ENCODE results near the gene ETV3.

The ETV3 gene

DNA sequence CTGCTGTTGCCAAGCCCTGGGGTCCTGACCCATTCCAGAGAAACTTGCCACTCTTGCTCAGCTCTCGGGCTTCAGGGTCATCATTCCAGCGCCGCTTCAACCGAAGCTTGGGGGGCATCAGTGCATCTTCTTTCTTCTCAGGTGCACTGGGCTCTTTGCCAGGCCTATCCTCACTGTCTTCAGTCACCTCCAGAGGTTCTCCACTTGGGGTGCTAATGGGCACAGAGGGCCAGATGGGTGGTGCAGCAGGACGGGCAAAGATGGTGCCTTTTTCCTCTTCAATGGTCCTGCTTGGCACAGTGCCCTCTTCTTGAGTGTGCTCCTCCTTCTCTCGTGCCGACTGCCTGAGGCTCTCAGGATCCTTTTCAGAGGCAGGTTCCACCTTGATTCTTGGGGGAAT lies 13.3 kb downstream of the ETV3 start:
- Histone ChIP-seq H3K36me3 (ENCODE audit: control insufficient read depth in 1 of 2, insufficient read depth in 2 of 2, low read depth in 1 of 2, low read length in 2 of 2) (peaks cover 28 to 87% of the 10 kb centered on the region in 2 experiments), H4K8ac (ENCODE audit: low read length) (no peak overlapping the region), H2AK5ac (ENCODE audit: low read length, severe bottlenecking) (no peak overlapping the region), H3K27ac (ENCODE audit: low read length, poor library complexity, severe bottlenecking) (no peak overlapping the region), H3K23ac (ENCODE audit: low read length in 2 of 2) (no peak overlapping the region), H2BK12ac (ENCODE audit: low read length in 2 of 2) (no peak overlapping the region), H2AFZ (ENCODE audit: low read depth, low read length) (no peak overlapping the region), H2BK5ac (ENCODE audit: low read depth, low read length, poor library complexity, severe bottlenecking) (no peak overlapping the region), H3K9me3 (ENCODE audit: control insufficient read depth, low read length) (no peaks in the 10 kb centered on the region), H3K27me3 (ENCODE audit: control insufficient read depth in 1 of 2, insufficient read depth in 1 of 2, low read length in 2 of 2) (no peaks in the 10 kb centered on the region), H2BK120ac (ENCODE audit: low read depth, low read length) (no peak overlapping the region), H4K91ac (ENCODE audit: low read length) (no peak overlapping the region), H3K4me1 (ENCODE audit: control insufficient read depth, insufficient read depth, low read depth, low read length) (peaks cover 2% of the 10 kb centered on the region), H3K9ac (ENCODE audit: low read length) (no peak overlapping the region), H3K4me2 (ENCODE audit: low read length, poor library complexity, severe bottlenecking) (no peak overlapping the region), H3K4me3 (ENCODE audit: insufficient read depth in 1 of 2, low read depth in 1 of 2, low read length in 2 of 2) (no peak overlapping the region), H3K18ac (ENCODE audit: low read depth in 1 of 2, low read length in 2 of 2) (no peak overlapping the region), H3K79me1 (replicated peaks; ENCODE audit: low read length, poor library complexity, severe bottlenecking) (peaks cover 37% of the 10 kb centered on the region), H3K4ac (ENCODE audit: low read depth in 1 of 2, low read length in 2 of 2) (no peak overlapping the region), H2BK15ac (ENCODE audit: low read depth, poor library complexity, severe bottlenecking) (no peak overlapping the region), H3K14ac (ENCODE audit: low read length in 2 of 2) (no peak overlapping the region)
- no peak for DNase-seq
- WGBS, result 95% methylated on average over 7 of the region's 7 CpGs

DNA sequence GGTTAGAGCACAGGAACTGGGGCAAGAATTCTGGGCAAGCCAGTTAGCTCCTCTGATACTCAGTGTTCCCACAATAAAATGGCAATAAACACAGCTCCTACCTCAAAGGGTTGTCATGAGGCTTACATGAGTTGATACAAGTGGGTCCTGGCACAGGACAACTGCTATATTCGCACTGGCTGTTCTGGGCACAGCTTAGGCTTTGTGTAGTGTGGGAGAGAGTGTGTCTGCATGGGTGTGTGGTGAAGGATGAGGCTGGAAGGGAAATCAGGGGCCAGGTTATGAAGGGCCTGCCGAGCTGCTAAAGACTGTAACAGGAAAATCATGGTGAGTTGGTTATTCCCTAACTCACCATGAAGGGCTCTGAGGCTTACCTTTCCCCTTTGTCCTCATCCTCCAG lies 18.7 kb downstream of the ETV3 start:
- no peak for DNase-seq
- Histone ChIP-seq H3K9ac (ENCODE audit: low read length) (no peak overlapping the region), H3K27me3 (ENCODE audit: control insufficient read depth in 1 of 2, insufficient read depth in 1 of 2, low read length in 2 of 2) (peaks cover 10 to 12% of the 10 kb centered on the region in 2 experiments), H3K79me1 (replicated peaks; ENCODE audit: low read length, poor library complexity, severe bottlenecking) (peaks cover 13% of the 10 kb centered on the region), H2BK5ac (ENCODE audit: low read depth, low read length, poor library complexity, severe bottlenecking) (no peak overlapping the region), H2BK15ac (ENCODE audit: low read depth, poor library complexity, severe bottlenecking) (no peak overlapping the region), H3K4me2 (ENCODE audit: low read length, poor library complexity, severe bottlenecking) (no peak overlapping the region), H4K91ac (ENCODE audit: low read length) (no peak overlapping the region), H3K18ac (ENCODE audit: low read depth in 1 of 2, low read length in 2 of 2) (no peak overlapping the region), H3K23ac (ENCODE audit: low read length in 2 of 2) (no peak overlapping the region), H2AFZ (ENCODE audit: low read depth, low read length) (no peak overlapping the region), H2AK5ac (ENCODE audit: low read length, severe bottlenecking) (no peak overlapping the region), H3K9me3 (ENCODE audit: control insufficient read depth, low read length) (no peaks in the 10 kb centered on the region), H2BK12ac (ENCODE audit: low read length in 2 of 2) (no peak overlapping the region), H2BK120ac (ENCODE audit: low read depth, low read length) (no peak overlapping the region), H3K4ac (ENCODE audit: low read depth in 1 of 2, low read length in 2 of 2) (no peak overlapping the region), H3K36me3 (ENCODE audit: control insufficient read depth in 1 of 2, insufficient read depth in 2 of 2, low read depth in 1 of 2, low read length in 2 of 2) (peaks cover 7 to 39% of the 10 kb centered on the region in 2 experiments), H3K27ac (ENCODE audit: low read length, poor library complexity, severe bottlenecking) (no peak overlapping the region), H3K14ac (ENCODE audit: low read length in 2 of 2) (no peak overlapping the region), H3K4me3 (ENCODE audit: insufficient read depth in 1 of 2, low read depth in 1 of 2, low read length in 2 of 2) (no peak overlapping the region), H3K4me1 (ENCODE audit: control insufficient read depth, insufficient read depth, low read depth, low read length) (no peaks in the 10 kb centered on the region), H4K8ac (ENCODE audit: low read length) (peak overlapping the region; percentile 25)
- 88% methylated on average over 2 of the region's 2 CpGs for WGBS

GRCh38 chr1:157119008-157119407 lies 19.2 kb downstream of the ETV3 start:
- WGBS, result 92% methylated on average over 9 of the region's 9 CpGs
- H4K8ac ChIP-seq (ENCODE audit: low read length), result no peak overlapping the region
- no peak overlapping the region for H2BK5ac ChIP-seq (ENCODE audit: low read depth, low read length, poor library complexity, severe bottlenecking)
- peaks cover 13% of the 10 kb centered on the region for H3K79me1 ChIP-seq (replicated peaks; ENCODE audit: low read length, poor library complexity, severe bottlenecking)
- H3K36me3 ChIP-seq (ENCODE audit: control insufficient read depth in 1 of 2, insufficient read depth in 2 of 2, low read depth in 1 of 2, low read length in 2 of 2), result peaks cover 7 to 34% of the 10 kb centered on the region in 2 experiments
- no peak overlapping the region for H3K4ac ChIP-seq (ENCODE audit: low read depth in 1 of 2, low read length in 2 of 2)
- no peak overlapping the region for H4K91ac ChIP-seq (ENCODE audit: low read length)
- no peak for DNase-seq
- H3K27ac ChIP-seq (ENCODE audit: low read length, poor library complexity, severe bottlenecking), result no peak overlapping the region
- no peak overlapping the region for H3K4me3 ChIP-seq (ENCODE audit: insufficient read depth in 1 of 2, low read depth in 1 of 2, low read length in 2 of 2)
- no peak overlapping the region for H3K18ac ChIP-seq (ENCODE audit: low read depth in 1 of 2, low read length in 2 of 2)
- no peak overlapping the region for H2AFZ ChIP-seq (ENCODE audit: low read depth, low read length)
- H2AK5ac ChIP-seq (ENCODE audit: low read length, severe bottlenecking), result no peak overlapping the region
- no peak overlapping the region for H3K14ac ChIP-seq (ENCODE audit: low read length in 2 of 2)
- H3K23ac ChIP-seq (ENCODE audit: low read length in 2 of 2), result no peak overlapping the region
- H2BK15ac ChIP-seq (ENCODE audit: low read depth, poor library complexity, severe bottlenecking), result no peak overlapping the region
- no peak overlapping the region for H3K9ac ChIP-seq (ENCODE audit: low read length)
- no peaks in the 10 kb centered on the region for H3K9me3 ChIP-seq (ENCODE audit: control insufficient read depth, low read length)
- peaks cover 12 to 17% of the 10 kb centered on the region in 2 experiments for H3K27me3 ChIP-seq (ENCODE audit: control insufficient read depth in 1 of 2, insufficient read depth in 1 of 2, low read length in 2 of 2)
- no peak overlapping the region for H3K4me2 ChIP-seq (ENCODE audit: low read length, poor library complexity, severe bottlenecking)
- H2BK12ac ChIP-seq (ENCODE audit: low read length in 2 of 2), result no peak overlapping the region
- no peak overlapping the region for H2BK120ac ChIP-seq (ENCODE audit: low read depth, low read length)
- H3K4me1 ChIP-seq (ENCODE audit: control insufficient read depth, insufficient read depth, low read depth, low read length), result no peaks in the 10 kb centered on the region

GRCh38 chr1:157117527-157118057 lies 20.6 kb downstream of the ETV3 start:
- no peak overlapping the region for H3K4me3 ChIP-seq (ENCODE audit: insufficient read depth in 1 of 2, low read depth in 1 of 2, low read length in 2 of 2)

More at GRCh38 chr1:157117527-157118057, 20.6 kb downstream of the ETV3 start:
- no peak overlapping the region for H3K9ac ChIP-seq (ENCODE audit: low read length)
- H3K27me3 ChIP-seq (ENCODE audit: control insufficient read depth in 1 of 2, insufficient read depth in 1 of 2, low read length in 2 of 2), result peaks cover 26 to 28% of the 10 kb centered on the region in 2 experiments
- H3K4me2 ChIP-seq (ENCODE audit: low read length, poor library complexity, severe bottlenecking), result no peak overlapping the region
- H2BK5ac ChIP-seq (ENCODE audit: low read depth, low read length, poor library complexity, severe bottlenecking), result no peak overlapping the region
- no peak overlapping the region for H3K23ac ChIP-seq (ENCODE audit: low read length in 2 of 2)
- H2BK120ac ChIP-seq (ENCODE audit: low read depth, low read length), result no peak overlapping the region
- no peak overlapping the region for H3K4ac ChIP-seq (ENCODE audit: low read depth in 1 of 2, low read length in 2 of 2)
- no peak overlapping the region for H2BK12ac ChIP-seq (ENCODE audit: low read length in 2 of 2)
- H3K79me1 ChIP-seq (replicated peaks; ENCODE audit: low read length, poor library complexity, severe bottlenecking), result peaks cover 6% of the 10 kb centered on the region
- DNase-seq, result no peak
- H2BK15ac ChIP-seq (ENCODE audit: low read depth, poor library complexity, severe bottlenecking), result no peak overlapping the region
- H3K4me1 ChIP-seq (ENCODE audit: control insufficient read depth, insufficient read depth, low read depth, low read length), result no peaks in the 10 kb centered on the region
- H3K14ac ChIP-seq (ENCODE audit: low read length in 2 of 2), result no peak overlapping the region
- no peak overlapping the region for H3K18ac ChIP-seq (ENCODE audit: low read depth in 1 of 2, low read length in 2 of 2)
- H2AFZ ChIP-seq (ENCODE audit: low read depth, low read length), result no peak overlapping the region
- H4K91ac ChIP-seq (ENCODE audit: low read length), result no peak overlapping the region
- H3K27ac ChIP-seq (ENCODE audit: low read length, poor library complexity, severe bottlenecking), result no peak overlapping the region
- no peak overlapping the region for H4K8ac ChIP-seq (ENCODE audit: low read length)
- H3K9me3 ChIP-seq (ENCODE audit: control insufficient read depth, low read length), result no peaks in the 10 kb centered on the region
- no peak overlapping the region for H2AK5ac ChIP-seq (ENCODE audit: low read length, severe bottlenecking)
- 91% methylated on average over 3 of the region's 4 CpGs for WGBS
- H3K36me3 ChIP-seq (ENCODE audit: control insufficient read depth in 1 of 2, insufficient read depth in 2 of 2, low read depth in 1 of 2, low read length in 2 of 2), result peaks cover 2 to 20% of the 10 kb centered on the region in 2 experiments
